Esophagus squamous epithelium (tissue), 5 donors: ENCODE results near the gene PLPP4. TPM values are rescaled to one million over a fixed set of nuclear protein-coding genes. Genes with fewer than 3 reads are reported as not detected.

Source experiments
- DNase-seq: peaks from one replicate; lab custom pipeline; 2025; lab: John Stamatoyannopoulos, UW
- H3K27ac ChIP-seq, 4 donors: fragments of 200-600 bp; sonication (generic); one replicate each; pipeline ENCODE4 v1.5.1; 2016 to 2019; ENCODE audit warnings: mild to moderate bottlenecking in 1 of 4
- H3K27me3 ChIP-seq, 4 donors: fragments of 200-600 bp; sonication (generic); 1 replicate in 3 of 4; 2 replicates in 1 of 4; pipeline versions ENCODE4 v1.5.1 to v1.6.0; 2017 to 2021; ENCODE audit warnings: antibody characterized with exemption in 1 of 4
- H3K36me3 ChIP-seq, 3 donors: fragments of 200-600 bp; sonication (generic); one replicate each; pipeline ENCODE4 v1.5.1; 2016 to 2019
- H3K4me1 ChIP-seq, 3 donors: fragments of 200-600 bp; sonication (generic); one replicate each; pipeline ENCODE4 v1.5.1; 2017 to 2019
- H3K4me3 ChIP-seq, 4 donors: fragments of 200-600 bp; sonication (generic); 1 replicate in 3 of 4; 2 replicates in 1 of 4; pipeline ENCODE4 v1.5.1; 2016 to 2019; ENCODE audit warnings: mild to moderate bottlenecking in 2 of 4, moderate library complexity in 1 of 4
- H3K9me3 ChIP-seq, 3 donors: fragments of 200-600 bp; sonication (generic); one replicate each; pipeline ENCODE4 v1.5.1; 2016 to 2019
- CTCF ChIP-seq, 6 experiments: fragments of 450-650 bp in 4 of 6; fragments of 200-600 bp in 2 of 6; sonication (generic) in 2 of 6; IDR thresholded peaks; one replicate each; pipeline ENCODE4 v1.5.1; 2016 to 2019; ENCODE audit warnings: antibody characterized with exemption in 6 of 6, mild to moderate bottlenecking in 4 of 6, moderate library complexity in 4 of 6
- POLR2A ChIP-seq, 4 donors: fragments of 450-650 bp; IDR thresholded peaks; one replicate each; pipeline ENCODE4 v1.6.1; 2017; ENCODE audit warnings: antibody characterized with exemption in 4 of 4, mild to moderate bottlenecking in 4 of 4, moderate library complexity in 3 of 4
- WGBS, 2 donors: methylation state at CpG; one replicate each; pipeline ENCODE4 v1.1.5; 2018; 5-methylcytosine and 5-hydroxymethylcytosine counted together
- intact Hi-C: fragments of 100-400 bp; cut with DNase I; formaldehyde crosslinking; loops from one replicate; pipeline ENCODE4 v1.15.0; 2022
- total RNA-seq, 4 donors: library from RNA; depleted of rRNA; stranded (reverse); fragments of >200 nt; gene quantifications; one replicate each; pipeline ENCODE4 v1.1.0, GENCODE V29; 2016
- donor health status: DM: yes; HTN: yes; CAD: no.

The PLPP4 gene
- total RNA-seq, 4 donors from 2014 or later, result 0.38 to 0.49 TPM; not detected in 2

GRCh38 chr10:120517881-120518484 is 61.0 kb downstream of the PLPP4 start:
- H3K4me3 ChIP-seq, result no peak overlapping the region
- H3K27me3 ChIP-seq, result no peaks in the 10 kb centered on the region
- intact Hi-C loops, result no loop called here
- no peak for DNase-seq
- no peaks in the 10 kb centered on the region for H3K36me3 ChIP-seq
- WGBS, 2 donors, result 73 to 83% methylated on average over 7 to 9 of the region's 9 CpGs
- H3K4me1 ChIP-seq, result no peaks in the 10 kb centered on the region
- no peak overlapping the region for H3K27ac ChIP-seq
- TF ChIP-seq POLR2A (IDR thresholded peaks at IDR 0.05) (no peak), CTCF (IDR thresholded peaks at IDR 0.05) (no peak)
- no peaks in the 10 kb centered on the region for H3K9me3 ChIP-seq

DNA sequence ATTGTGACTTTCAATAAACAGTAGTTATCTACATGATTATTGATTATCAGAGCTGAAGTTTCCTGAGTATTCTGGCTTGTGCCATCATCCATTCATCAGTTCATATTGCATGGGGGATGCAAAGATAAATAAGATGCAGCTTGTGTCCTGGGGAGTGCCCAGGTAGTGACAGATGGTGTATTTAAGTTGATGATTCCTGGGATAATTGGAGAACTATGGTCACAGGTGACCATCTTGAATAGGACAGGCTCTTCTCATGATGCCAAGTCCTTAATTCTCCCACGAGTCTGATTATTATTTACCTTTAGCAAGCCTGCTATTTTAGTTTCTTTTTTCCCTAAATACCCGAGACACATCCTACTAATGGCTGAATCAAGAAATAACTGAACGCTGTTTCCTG is 64.9 kb downstream of the PLPP4 start:
- no peak for DNase-seq
- WGBS, 2 donors, result 25 to 32% methylated on average over 3 of the region's 3 CpGs
- Histone ChIP-seq H3K4me3 (no peak overlapping the region), H3K4me1 (no peaks in the 10 kb centered on the region), H3K27me3 (no peaks in the 10 kb centered on the region), H3K27ac (no peak overlapping the region), H3K9me3 (no peaks in the 10 kb centered on the region), H3K36me3 (no peaks in the 10 kb centered on the region)
- intact Hi-C loops, result no loop called here
- no peak for TF ChIP-seq CTCF (IDR thresholded peaks at IDR 0.05)
- TF ChIP-seq POLR2A (IDR thresholded peaks at IDR 0.05), result no peak

- no peak for TF ChIP-seq POLR2A (IDR thresholded peaks at IDR 0.05)
- no peak for TF ChIP-seq CTCF (IDR thresholded peaks at IDR 0.05)
- H3K27me3 ChIP-seq, result no peaks in the 10 kb centered on the region
- H3K4me3 ChIP-seq, result no peak overlapping the region
- no peaks in the 10 kb centered on the region for H3K36me3 ChIP-seq
- no peaks in the 10 kb centered on the region for H3K9me3 ChIP-seq
- H3K27ac ChIP-seq, result no peak overlapping the region
- no peaks in the 10 kb centered on the region for H3K4me1 ChIP-seq
- 72 to 74% methylated on average over 3 of the region's 3 CpGs for WGBS, 2 donors
- intact Hi-C loops, result no loop called here
- DNase-seq, result no peak
Measured at GRCh38 chr10:120527691-120528090, 70.7 kb downstream of the PLPP4 start.

DNA sequence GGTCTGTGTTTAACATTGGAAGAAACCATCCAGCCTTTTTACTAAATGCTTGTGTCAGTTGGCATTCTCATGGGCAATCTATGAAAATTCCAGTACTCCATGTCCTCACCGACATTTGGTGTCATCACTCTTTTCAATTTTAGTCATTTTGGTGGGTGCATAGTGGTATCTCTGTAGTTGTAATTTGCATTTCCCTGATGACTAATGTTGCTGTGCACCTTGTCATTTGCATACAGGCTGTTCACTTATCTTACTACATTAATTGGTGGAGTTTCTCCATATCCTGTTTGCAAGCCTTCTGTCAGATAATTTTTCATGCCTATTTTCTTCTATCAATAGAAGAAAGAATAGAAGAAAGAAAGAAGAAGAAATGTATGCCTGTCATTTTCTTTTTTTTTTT is 73.7 kb downstream of the PLPP4 start:
- no peaks in the 10 kb centered on the region for H3K4me1 ChIP-seq
- no peak overlapping the region for H3K4me3 ChIP-seq
- WGBS, 2 donors, result 59 to 60% methylated on average over 1 of the region's 1 CpG
- H3K9me3 ChIP-seq, result no peaks in the 10 kb centered on the region
- no peaks in the 10 kb centered on the region for H3K27me3 ChIP-seq
- no peak overlapping the region for H3K27ac ChIP-seq
- TF ChIP-seq CTCF (IDR thresholded peaks at IDR 0.05) (no peak), POLR2A (IDR thresholded peaks at IDR 0.05) (no peak)
- H3K36me3 ChIP-seq, result no peaks in the 10 kb centered on the region
- intact Hi-C loops, result no loop called here
- no peak for DNase-seq

- no peaks in the 10 kb centered on the region for H3K27me3 ChIP-seq
- no peaks in the 10 kb centered on the region for H3K9me3 ChIP-seq
- TF ChIP-seq CTCF (IDR thresholded peaks at IDR 0.05) (no peak), POLR2A (IDR thresholded peaks at IDR 0.05) (no peak)
- intact Hi-C loops, result no loop called here
- DNase-seq, result no peak
- no peak overlapping the region for H3K4me3 ChIP-seq
- no peak overlapping the region for H3K27ac ChIP-seq
- WGBS, 2 donors, result 46 to 48% methylated on average over 2 of the region's 2 CpGs
- H3K36me3 ChIP-seq, result no peaks in the 10 kb centered on the region
- H3K4me1 ChIP-seq, result no peaks in the 10 kb centered on the region
Measured at GRCh38 chr10:120538091-120538490, 81.1 kb downstream of the PLPP4 start.
